ENCODE data around the gene SRF.

SRF gene

DNA sequence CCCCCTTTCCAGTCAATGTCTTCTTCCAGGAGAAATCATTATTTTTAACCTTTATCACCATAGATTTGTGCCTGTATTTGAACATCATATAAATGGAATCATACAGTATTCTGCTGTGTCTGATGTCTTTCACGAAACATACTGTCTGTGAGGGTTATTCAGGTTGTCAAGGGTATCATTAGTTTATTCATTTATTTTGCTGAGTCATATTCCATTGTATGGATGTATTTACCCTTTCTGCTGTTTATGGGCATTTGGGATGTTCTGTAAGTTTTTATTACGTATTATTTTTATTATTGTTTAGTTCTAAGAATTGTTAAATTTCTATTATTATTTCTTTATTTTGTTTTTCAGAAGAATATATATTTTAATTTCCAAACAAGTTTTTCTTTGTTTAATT is 36.2 kb downstream of the SRF start:
- in situ Hi-C loops (cut with MboI; ENCODE audit: low sequenced_read_pairs): no loop called here

DNA sequence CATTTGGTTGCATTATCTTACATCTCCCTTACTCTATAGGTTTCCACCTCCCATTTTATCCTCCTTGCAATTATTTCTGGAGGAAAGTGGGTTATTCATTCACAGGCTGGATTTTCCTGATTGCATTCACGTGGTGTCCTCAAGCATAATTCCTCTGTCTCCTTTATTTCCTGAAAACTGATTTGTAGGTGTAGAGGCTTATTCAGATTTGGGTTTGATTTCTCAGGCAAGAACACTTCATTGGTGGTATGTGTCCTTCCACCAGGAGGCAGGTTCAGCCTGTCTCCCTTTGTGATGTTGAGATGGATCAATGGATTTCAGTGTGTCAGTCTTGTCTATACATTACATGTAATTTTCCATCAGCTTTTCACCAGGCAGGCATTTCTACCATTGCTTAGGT is 40.9 kb downstream of the SRF start:
- in situ Hi-C loops (cut with MboI; ENCODE audit: low sequenced_read_pairs): no loop called here

DNA sequence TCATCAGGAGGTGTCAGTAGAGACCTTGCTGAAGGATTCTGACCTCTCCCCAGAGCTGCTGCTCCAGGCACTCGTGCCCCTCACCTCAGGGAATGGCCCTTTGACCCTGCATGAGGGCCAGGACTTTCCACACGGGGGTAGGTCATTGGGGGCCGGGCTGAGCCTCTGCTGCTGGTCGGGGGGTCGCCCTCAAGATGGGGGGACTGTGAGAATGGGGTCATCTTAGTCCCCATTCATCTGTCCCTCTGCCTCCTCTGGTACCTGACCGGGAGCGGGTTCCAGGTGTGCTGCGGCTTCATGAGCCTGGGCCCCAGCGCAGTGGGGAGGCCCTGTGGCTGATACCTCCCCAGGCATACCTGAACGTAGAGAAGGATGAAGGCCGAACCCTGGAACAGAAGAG is 42.4 kb downstream of the SRF start:
- in situ Hi-C loops (cut with MboI; ENCODE audit: low sequenced_read_pairs): no loop called here

DNA sequence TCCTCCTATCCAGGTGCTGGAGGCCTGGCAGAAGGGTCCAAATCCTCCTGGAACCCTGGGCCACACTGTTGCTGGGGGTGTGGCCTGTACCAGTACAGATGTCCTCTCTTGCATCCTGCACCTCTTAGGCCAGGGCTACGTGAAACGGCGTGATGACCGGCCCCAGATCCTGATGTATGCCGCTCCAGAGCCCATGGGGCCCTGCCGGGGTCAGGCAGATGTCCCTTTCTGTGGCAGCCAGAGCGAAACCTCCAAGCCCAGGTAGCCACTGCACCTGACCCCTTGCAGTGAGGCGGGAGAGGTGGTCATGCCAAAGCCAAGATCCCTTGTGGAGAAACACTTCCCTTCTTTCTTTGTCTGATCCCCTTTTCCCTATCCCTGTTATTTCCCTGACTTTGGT is 44.0 kb downstream of the SRF start:
- in situ Hi-C loops (cut with MboI; ENCODE audit: low sequenced_read_pairs): no loop called here

DNA sequence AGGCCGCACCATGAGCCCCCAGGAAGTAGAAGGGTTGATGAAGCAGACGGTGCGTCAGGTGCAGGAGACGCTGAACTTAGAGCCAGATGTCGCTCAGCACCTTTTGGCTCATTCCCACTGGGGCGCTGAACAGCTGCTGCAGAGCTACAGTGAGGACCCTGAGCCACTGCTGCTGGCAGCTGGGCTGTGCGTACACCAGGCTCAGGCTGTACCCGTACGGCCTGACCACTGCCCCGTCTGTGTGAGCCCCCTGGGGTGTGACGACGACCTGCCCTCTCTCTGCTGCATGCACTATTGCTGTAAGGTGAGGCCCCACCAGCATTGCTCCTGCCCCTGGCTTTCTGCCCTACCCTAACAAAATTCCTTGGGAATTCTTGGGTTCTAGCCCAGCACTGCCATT is 45.1 kb downstream of the SRF start:
- in situ Hi-C loops (cut with MboI; ENCODE audit: low sequenced_read_pairs): no loop called here

DNA sequence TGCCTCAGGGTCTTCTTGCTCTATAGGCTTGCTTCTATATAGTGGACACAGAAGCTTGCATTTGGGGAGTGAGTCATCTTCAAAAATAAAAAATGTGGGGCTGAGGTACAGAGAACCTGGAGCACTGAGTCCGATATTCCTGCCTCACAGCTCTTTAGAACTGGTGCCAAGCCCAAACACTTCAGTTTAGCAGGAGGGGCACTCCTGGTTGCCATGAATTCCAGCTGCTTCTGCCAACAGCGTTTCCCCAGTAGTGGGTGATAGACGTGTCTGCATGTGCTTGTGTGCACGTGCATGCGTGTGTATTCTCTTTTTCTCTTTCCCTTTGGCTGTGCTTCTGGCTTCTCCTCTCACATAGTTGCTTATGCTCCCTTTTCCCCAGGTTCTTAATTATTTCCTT is 46.3 kb downstream of the SRF start:
- in situ Hi-C loops (cut with MboI; ENCODE audit: low sequenced_read_pairs): no loop called here

DNA sequence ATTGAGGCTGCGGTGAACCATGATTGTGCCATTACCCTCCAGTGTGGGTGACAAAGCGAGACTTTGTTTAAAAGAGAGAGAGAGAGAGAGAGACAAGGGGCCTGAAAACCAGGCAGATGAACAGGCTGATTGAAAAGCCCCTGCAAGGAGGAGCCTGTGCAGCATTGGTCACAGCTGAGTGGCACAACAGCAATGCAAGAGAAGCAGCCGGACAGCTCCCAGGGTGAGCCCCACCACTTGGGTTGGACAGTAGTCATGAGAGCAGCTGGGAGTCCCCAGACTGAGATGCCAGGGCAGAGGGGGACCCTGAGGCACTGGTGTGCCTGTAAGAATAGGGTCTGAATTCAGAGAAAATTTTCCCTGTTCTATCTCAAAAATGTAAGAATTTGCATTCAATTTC is 48.0 kb downstream of the SRF start:
- in situ Hi-C loops (cut with MboI; ENCODE audit: low sequenced_read_pairs): no loop called here

DNA sequence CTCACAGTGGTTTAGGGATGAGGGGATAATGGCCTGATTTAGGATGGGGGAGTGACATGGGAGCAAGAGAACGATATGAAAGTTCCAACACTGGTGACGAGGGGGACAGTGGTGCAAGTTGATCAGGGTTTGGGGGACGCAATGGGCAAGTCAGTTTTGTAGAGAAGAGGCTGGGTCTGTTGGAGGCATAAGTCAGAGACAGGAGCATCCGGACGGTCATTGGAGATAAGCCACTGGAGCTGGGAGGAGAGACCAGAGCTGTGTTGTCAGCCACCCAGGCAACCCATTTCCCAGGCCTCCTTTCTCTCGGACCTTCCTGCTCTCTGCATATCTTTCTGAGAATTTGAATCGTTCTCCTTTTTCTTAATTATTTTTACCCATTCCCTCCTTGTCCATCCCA is 48.7 kb downstream of the SRF start:
- in situ Hi-C loops (cut with MboI; ENCODE audit: low sequenced_read_pairs): no loop called here

DNA sequence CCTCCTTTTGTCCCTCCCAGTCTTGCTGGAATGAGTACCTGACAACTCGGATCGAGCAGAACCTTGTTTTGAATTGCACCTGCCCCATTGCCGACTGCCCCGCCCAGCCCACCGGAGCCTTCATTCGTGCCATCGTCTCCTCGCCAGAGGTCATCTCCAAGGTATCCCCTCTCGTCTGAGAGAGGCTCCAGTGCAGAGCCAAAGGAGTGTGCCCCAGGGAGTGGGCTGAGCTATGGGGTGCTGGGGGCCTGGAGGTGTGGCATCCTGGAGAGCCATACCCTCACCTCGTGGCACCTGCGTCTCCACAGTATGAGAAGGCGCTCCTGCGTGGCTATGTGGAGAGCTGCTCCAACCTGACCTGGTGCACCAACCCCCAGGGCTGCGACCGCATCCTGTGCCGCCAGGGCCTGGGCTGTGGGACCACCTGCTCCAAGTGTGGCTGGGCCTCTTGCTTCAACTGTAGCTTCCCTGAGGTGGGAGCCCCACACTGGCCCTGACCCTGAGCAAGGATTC is 49.4 kb downstream of the SRF start:
- in situ Hi-C loops (cut with MboI; ENCODE audit: low sequenced_read_pairs): no loop called here

DNA sequence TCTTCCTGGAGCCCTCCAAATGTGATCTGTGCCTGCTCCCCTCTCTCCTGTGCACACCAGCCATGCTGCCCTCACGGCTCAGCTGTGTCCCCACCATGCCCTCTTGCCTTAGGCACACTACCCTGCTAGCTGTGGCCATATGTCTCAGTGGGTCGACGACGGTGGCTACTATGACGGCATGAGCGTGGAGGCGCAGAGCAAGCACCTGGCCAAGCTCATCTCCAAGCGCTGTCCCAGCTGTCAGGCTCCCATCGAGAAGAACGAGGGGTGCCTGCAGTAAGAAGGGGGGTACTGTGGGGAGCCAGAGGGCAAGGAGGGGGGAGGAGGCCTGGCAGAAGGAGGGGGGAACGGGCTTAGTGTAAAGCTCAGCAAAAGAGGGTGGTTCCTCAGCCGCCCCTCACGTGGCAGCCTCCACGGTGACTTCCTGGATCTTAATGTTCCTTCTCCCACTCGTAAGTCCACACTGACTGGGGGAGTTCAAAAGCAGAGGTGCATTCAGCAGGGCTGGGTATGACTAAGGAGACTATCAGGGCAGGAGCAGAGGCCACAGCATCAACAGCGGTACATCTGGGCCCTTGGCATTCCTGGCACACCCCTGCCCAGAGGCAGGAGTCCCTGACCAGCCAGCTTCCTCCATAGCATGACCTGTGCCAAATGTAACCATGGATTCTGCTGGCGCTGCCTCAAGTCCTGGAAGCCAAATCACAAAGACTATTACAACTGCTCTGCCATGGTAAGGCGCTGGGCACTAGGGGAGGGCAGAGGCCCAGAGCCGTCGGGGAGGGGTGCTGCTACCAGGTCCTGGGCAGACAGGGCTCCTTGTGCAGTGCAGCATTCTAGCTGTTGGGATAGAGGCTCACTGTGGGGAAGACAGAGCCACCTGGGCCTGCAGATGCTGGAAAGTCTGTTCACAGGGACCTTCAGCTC is 50.2 kb downstream of the SRF start:
- in situ Hi-C loops (cut with MboI; ENCODE audit: low sequenced_read_pairs): no loop called here

DNA sequence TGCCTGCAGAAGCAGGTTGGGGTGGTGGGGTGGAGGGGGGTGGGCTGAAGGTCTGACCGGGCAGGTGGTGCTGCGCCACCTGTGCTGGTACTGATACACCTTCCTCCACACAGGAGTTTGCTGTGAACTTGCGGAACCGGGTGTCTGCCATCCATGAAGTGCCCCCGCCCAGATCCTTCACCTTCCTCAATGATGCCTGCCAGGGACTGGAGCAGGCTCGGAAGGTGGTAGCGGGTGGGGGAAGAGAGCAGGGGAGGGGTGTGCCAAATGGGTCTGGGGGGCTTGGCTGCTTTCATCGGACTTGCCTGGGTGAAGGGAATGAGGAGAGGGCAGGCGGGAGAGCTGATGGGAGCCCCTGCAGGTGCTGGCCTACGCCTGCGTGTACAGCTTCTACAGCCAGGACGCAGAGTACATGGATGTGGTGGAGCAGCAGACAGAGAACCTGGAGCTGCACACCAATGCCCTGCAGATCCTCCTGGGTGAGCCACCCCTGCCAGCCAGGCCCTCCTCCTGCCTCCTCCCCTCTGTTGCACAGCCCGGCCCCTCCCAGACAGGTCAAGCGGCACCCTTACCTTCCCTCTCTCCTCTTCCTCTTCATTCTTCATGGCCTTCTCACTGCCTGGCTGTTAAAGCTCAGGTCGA is 51.5 kb downstream of the SRF start:
- in situ Hi-C loops (cut with MboI; ENCODE audit: low sequenced_read_pairs): no loop called here

DNA sequence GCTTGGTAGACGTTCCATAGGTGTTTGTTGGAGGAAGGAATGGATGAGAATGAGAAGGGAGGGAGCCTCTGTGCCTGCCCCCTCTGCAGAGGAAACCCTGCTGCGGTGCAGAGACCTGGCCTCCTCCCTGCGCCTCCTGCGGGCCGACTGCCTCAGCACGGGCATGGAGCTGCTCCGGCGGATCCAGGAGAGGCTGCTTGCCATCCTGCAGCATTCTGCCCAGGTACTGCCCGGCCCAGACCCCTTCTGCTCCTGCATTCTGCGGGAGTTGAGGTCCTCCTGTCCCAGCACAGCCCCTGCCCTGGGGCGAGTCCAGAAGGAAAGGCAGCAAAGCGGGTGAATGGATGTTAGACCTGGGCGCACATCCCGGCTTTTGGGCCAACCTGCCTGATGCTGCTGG is 52.1 kb downstream of the SRF start:
- in situ Hi-C loops (cut with MboI; ENCODE audit: low sequenced_read_pairs): no loop called here

DNA sequence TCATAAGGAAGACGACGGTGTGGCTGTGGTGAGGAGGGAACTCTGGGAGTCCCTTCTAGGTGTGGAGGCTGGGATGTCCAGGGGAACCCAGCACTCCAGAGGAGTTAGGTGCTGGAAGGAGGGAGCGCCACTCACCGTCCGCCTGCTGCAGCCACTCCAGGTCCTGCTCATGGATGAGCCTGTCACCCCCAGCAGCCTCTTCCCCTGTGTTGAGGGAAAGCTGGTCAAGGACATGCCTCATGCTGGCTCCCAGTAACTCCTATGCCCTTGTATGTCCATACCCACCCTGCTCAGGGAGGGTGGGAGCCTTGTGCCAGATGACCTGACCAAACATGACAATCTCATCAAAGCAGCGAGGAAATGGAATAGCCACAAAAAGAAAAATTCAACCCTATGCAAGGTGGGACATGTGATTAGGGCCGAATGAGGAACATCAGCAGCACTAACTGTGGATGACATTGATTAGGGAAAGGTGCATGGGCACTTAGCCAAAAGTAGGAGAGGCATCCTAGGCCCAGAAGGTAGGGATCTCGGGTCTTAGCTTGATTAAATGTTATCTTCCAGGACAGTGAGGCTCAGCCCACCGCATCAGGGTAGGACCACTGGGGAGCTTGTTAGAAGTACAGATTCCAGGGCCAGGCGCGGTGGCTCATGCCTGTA is 55.3 kb downstream of the SRF start:
- in situ Hi-C loops (cut with MboI; ENCODE audit: low sequenced_read_pairs): no loop called here

DNA sequence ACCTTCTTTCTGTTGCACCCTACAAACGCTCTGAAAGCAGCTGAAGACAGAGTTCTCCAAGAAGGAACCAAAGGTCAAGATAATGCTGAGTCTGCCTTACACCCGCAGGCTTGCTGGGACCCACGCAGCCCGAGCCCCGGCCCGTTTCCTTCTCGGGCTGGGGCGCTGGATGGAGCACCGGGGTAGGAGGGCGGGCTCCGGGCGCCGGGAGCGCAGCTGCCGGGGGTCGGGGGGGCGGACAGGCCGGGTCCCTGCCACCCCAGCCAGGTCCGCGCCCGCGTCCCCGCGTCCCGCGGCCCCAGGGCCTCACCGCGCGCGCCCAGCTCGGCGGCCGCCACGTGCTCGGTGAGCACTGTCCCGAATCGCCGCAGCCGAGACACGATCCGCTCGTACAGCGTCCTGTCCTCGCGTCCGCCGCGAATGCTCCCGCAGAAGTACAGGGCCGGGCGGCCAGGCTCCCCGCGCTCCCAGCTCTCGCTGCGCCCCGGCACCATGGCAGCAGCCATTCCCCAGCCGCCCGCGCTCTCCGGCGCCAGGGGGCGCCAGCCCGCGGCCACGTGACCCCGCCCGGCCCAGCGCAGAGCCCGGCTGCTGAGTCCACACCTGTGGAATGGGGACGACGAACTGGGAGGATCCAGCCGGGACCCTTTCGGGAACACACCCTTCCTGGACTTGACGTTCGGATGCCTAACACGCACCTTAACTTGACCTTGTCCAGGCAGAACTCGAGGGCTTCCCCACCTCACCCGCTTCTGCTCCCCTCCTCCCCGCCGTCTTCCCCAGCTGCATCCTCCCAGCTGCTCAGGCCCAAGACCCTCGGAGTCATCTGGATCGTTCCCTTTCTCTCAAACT is 58.1 kb downstream of the SRF start, which contains the start of gene DNPH1:
Gene DNPH1 (minus strand): TSS at position 531 of the 852 bp plus-strand sequence. CDS start 25 bp downstream, at position 506.
- in situ Hi-C loops (cut with MboI; ENCODE audit: low sequenced_read_pairs): no loop called here

DNA sequence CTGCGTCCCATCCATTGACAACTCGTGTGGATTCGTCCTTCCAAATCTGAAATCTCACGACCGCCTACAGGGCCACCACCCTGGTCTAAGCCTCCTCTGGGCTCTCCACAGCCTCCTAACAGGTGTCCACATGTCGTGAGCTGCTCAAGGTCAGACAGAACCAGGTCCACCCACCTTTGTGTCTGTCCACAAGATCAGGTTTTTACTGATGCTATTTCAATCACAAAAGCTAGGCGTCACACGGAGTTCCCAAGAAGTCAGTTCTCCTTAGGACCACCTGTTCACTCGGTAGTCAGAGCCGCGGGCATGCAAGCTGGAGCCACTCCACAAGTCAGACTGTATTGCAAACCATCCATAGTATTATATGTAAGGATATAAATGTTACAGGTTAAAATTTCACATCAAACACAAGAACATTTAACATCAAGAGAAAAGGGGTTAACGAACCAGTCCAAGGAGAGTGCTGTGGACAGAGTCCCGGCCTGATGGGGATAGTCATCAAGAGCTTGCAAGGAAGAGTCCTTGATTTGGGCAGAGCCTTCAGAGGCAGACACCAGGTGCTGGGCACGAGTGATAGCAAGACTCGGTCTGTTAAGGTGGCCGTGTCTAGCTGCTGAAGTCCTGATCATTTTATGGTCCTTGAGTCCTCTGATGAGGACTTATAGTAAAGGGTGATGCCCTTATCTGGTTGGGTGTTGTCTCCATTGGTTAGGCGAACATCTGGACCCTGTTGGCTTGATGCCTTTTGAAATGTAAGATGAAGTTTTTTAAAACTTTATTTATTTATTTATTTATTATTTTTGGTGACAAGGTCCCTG is 58.9 kb downstream of the SRF start:
- in situ Hi-C loops (cut with MboI; ENCODE audit: low sequenced_read_pairs): no loop called here

DNA sequence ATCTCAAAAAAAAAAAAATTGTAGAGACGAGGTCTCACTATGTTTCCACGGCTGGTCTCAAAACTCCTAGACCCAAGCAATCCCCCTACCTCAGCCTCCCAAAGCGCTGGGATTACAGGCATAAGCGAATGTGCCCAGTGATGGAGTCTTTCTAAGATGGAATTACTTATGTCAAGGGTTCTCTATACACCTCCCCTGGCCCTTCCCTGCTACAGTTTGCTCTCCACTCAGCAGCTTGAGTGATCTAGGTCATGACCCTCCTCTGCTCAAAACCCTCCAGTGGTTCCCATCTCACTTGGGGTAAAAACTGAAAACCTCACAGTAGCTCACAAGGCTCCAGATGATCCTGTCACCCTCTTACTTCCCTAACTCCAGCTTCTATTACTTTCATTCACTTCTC is 60.0 kb downstream of the SRF start:
- in situ Hi-C loops (cut with MboI; ENCODE audit: low sequenced_read_pairs): no loop called here

All from HL-60/S4 (cell line).